ENCODE results near the gene CZIB.

The CZIB gene

GRCh38 chr1:53180226-53180625 lies 40.2 kb downstream of the CZIB start:
- Histone ChIP-seq H2AFZ (ENCODE audit: low read length) (no peak overlapping the region), H3F3A (ENCODE audit: insufficient read depth, low read length) (no peaks in the 10 kb centered on the region)

GRCh38 chr1:53176452-53177208 lies 43.8 kb downstream of the CZIB start:
- Histone ChIP-seq H3K36me3 (replicated peaks; ENCODE audit: insufficient read depth, low read length) (no peaks in the 10 kb centered on the region), H2AFZ (ENCODE audit: low read length) (no peak overlapping the region), H3K4me2 (ENCODE audit: low read depth, low read length) (no peak overlapping the region), H3K9ac (ENCODE audit: low read length) (no peak overlapping the region), H3K27me3 (replicated peaks; ENCODE audit: insufficient read depth, low read length) (no peaks in the 10 kb centered on the region; the same call in 1 of the 2 replicates), H3K9me3 (replicated peaks; ENCODE audit: insufficient read depth, low read length) (no peaks in the 10 kb centered on the region), H4K20me1 (ENCODE audit: insufficient read depth, low read length) (no peaks in the 10 kb centered on the region), H3K9me2 (replicated peaks; ENCODE audit: insufficient read depth, low read length) (no peaks in the 10 kb centered on the region), H3K79me2 (ENCODE audit: low read length) (no peaks in the 10 kb centered on the region), H3K4me1 (ENCODE audit: low read length) (no peaks in the 10 kb centered on the region), H3F3A (ENCODE audit: insufficient read depth, low read length) (no peaks in the 10 kb centered on the region), H3K27ac (ENCODE audit: low read length) (no peak overlapping the region), H3K4me3 (ENCODE audit: low read length) (no peak overlapping the region)
- DNase-seq = no peak
- no peak for TF ChIP-seq EZH2phosphoT487 (IDR thresholded peaks at IDR 0.05; ENCODE audit: low read length)
- no peak for TF ChIP-seq CTCF (IDR thresholded peaks at IDR 0.05; ENCODE audit: low read length)
- no peak for TF ChIP-seq EZH2 (optimal IDR thresholded peaks at IDR 0.05; ENCODE audit: low read depth, low read length)

More at GRCh38 chr1:53180226-53180625, 40.2 kb downstream of the CZIB start:
- H3K27me3 ChIP-seq (replicated peaks; ENCODE audit: insufficient read depth, low read length) = peaks cover 7% of the 10 kb centered on the region; the same call in 1 of the 2 replicates
- no peaks in the 10 kb centered on the region for H3K9me2 ChIP-seq (replicated peaks; ENCODE audit: insufficient read depth, low read length)
- no peaks in the 10 kb centered on the region for H3K9me3 ChIP-seq (replicated peaks; ENCODE audit: insufficient read depth, low read length)
- H3K79me2 ChIP-seq (ENCODE audit: low read length) = no peaks in the 10 kb centered on the region
- no peak overlapping the region for H3K9ac ChIP-seq (ENCODE audit: low read length)
- H3K36me3 ChIP-seq (replicated peaks; ENCODE audit: insufficient read depth, low read length) = no peaks in the 10 kb centered on the region
- no peak for TF ChIP-seq CTCF (IDR thresholded peaks at IDR 0.05; ENCODE audit: low read length)
- no peak for TF ChIP-seq EZH2 (optimal IDR thresholded peaks at IDR 0.05; ENCODE audit: low read depth, low read length)
- no peak for TF ChIP-seq EZH2phosphoT487 (IDR thresholded peaks at IDR 0.05; ENCODE audit: low read length)
- no peaks in the 10 kb centered on the region for H3K4me1 ChIP-seq (ENCODE audit: low read length)
- no peak for DNase-seq
- no peaks in the 10 kb centered on the region for H4K20me1 ChIP-seq (ENCODE audit: insufficient read depth, low read length)
- no peak overlapping the region for H3K27ac ChIP-seq (ENCODE audit: low read length)
- H3K4me3 ChIP-seq (ENCODE audit: low read length) = no peak overlapping the region
- H3K4me2 ChIP-seq (ENCODE audit: low read depth, low read length) = no peak overlapping the region

DNA sequence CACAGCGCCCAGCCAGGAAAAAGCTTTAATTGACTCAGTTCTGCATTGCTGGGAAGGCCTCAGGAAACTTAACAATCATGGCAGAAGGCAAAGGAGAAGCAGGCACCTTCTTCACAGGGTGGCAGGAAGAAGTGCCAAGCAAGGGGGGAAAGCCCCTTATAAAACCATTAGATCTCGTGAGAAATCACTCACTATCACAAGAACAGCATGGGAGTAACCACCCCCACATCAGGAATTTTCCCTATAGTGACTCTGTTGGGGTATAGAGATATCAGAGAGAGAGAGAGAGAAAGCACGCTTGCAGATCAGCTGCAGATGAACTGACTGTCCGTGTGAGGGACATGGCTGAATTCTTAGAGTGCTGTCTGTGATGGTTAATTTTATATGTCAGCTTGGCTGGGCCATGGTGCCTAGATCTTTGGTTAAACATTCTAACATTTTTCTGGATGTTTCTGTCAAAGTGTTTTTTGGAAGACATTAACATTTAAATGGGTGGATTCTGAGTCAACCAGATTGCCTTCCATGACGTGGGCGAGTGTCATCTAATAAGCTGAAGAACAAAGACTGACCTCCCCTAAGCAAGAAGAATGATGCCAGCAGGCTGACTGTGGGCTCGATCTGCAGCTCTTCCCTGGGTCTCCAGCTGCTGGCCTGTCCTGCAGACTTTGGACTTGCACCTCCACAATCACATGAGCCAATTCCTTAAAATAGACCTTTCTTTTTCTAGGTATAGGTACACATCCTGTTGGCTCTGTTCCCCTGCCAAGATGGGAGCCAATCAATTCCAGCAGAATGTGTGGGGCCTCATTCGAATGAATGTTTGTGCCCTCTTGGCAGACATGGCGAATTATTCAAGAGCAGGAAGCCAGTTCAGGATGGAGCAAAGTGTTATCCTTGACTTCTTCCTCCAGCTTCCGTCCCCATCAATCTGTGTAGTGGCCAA lies 45.2 kb downstream of the CZIB start:
- Histone ChIP-seq H2AFZ (ENCODE audit: low read length) (no peak overlapping the region), H4K20me1 (ENCODE audit: insufficient read depth, low read length) (no peaks in the 10 kb centered on the region), H3K9me2 (replicated peaks; ENCODE audit: insufficient read depth, low read length) (no peaks in the 10 kb centered on the region), H3K27ac (ENCODE audit: low read length) (no peak overlapping the region), H3K79me2 (ENCODE audit: low read length) (no peaks in the 10 kb centered on the region), H3K9me3 (replicated peaks; ENCODE audit: insufficient read depth, low read length) (no peaks in the 10 kb centered on the region), H3K36me3 (replicated peaks; ENCODE audit: insufficient read depth, low read length) (no peaks in the 10 kb centered on the region), H3K4me2 (ENCODE audit: low read depth, low read length) (no peak overlapping the region), H3K27me3 (replicated peaks; ENCODE audit: insufficient read depth, low read length) (no peaks in the 10 kb centered on the region), H3F3A (ENCODE audit: insufficient read depth, low read length) (no peaks in the 10 kb centered on the region), H3K4me1 (ENCODE audit: low read length) (no peaks in the 10 kb centered on the region), H3K9ac (ENCODE audit: low read length) (no peak overlapping the region), H3K4me3 (ENCODE audit: low read length) (no peak overlapping the region)
- no peak for DNase-seq
- TF ChIP-seq EZH2phosphoT487 (IDR thresholded peaks at IDR 0.05; ENCODE audit: low read length) (no peak), EZH2 (optimal IDR thresholded peaks at IDR 0.05; ENCODE audit: low read depth, low read length) (no peak), CTCF (IDR thresholded peaks at IDR 0.05; ENCODE audit: low read length) (no peak)
